K562 (cell line): Measurements from ENCODE around the gene HMGXB3. TPM values are rescaled to one million over a fixed set of nuclear protein-coding genes. Genes with fewer than 3 reads are reported as not detected.

Experiments
- ATAC-seq: fragments of 200-7000 bp; cut with Tn5 transposase; 3 replicates; pipeline ENCODE4 v1.9.1; 2020; ENCODE audit warnings: moderate library complexity
- BruUV-seq: library from RNA; stranded (reverse); fragments of 400-500 nt; replicated peaks from 2 replicates; lab custom pipeline; 2021; lab: Mats Ljungman, UMichigan
- CTCF ChIA-PET: fragments of 300-600 bp; formaldehyde crosslinking; extraction: SDS; loops from one replicate; lab custom pipeline; 2021; ENCODE audit warnings: low intra/inter-chr PET ratio; lab: Yijun Ruan, JAX
- POLR2A ChIA-PET: fragments of 300-600, 350-650 bp; sonication (Branson Sonifier 250); formaldehyde crosslinking; extraction: SDS; loops from one replicate; lab custom pipeline; 2021; ENCODE audit warnings: antibody characterized with exemption, inconsistent platforms; lab: Yijun Ruan, JAX
- DNase-seq, 4 experiments: peaks; one replicate each; pipeline versions ENCODE4 v3.0.0 to v3.0.0-alpha.2; 2011 to 2018; ENCODE audit warnings: low spot score in 3 of 4, mixed read lengths in 3 of 4; ENCODE audit errors: extremely low read depth in 1 of 4
- FAIRE-seq: peaks from 2 replicates; lab custom pipeline; 2011; peaks lifted over from hg19 to GRCh38; lab: Jason Lieb, UNC
- H2AFZ ChIP-seq: 2 replicates; pipeline ENCODE4 v1.6.0; 2011; ENCODE audit warnings: low read depth, low read length, control low read depth, inconsistent platforms
- H3K27ac ChIP-seq: fragments of 200-600 bp; 3 replicates; pipeline ENCODE4 v1.8.0; 2011; ENCODE audit warnings: low read depth, mild to moderate bottlenecking, control low read depth, inconsistent platforms, low read length, moderate library complexity, mixed read lengths; ENCODE audit errors: extremely low read depth
- H3K27me3 ChIP-seq, 2 experiments: fragments of 300-600 bp in 1 of 2; 2 replicates in 1 of 2; 3 replicates in 1 of 2; pipeline versions ENCODE4 v1.6.0 to v1.8.0; 2011; ENCODE audit warnings: inconsistent platforms in 2 of 2, low read length in 2 of 2, mild to moderate bottlenecking in 1 of 2, mixed read lengths in 1 of 2, moderate library complexity in 1 of 2; ENCODE audit not compliant: control insufficient read depth in 2 of 2, insufficient read depth in 2 of 2
- H3K36me3 ChIP-seq: fragments of 300-600 bp; 3 replicates; pipeline ENCODE4 v1.8.0; 2011; ENCODE audit warnings: mild to moderate bottlenecking, low read length, inconsistent platforms; ENCODE audit not compliant: control insufficient read depth, insufficient read depth
- H3K4me1 ChIP-seq, 2 experiments: fragments of 200-600 bp in 1 of 2; replicated peaks in 1 of 2; 2 replicates in 1 of 2; 3 replicates in 1 of 2; pipeline versions ENCODE4 v1.5.1 to v1.8.0; 2011; ENCODE audit warnings: inconsistent platforms in 2 of 2, low read length in 2 of 2, mild to moderate bottlenecking in 1 of 2, mixed read lengths in 1 of 2, moderate library complexity in 1 of 2; ENCODE audit not compliant: control insufficient read depth in 2 of 2, insufficient read depth in 2 of 2
- H3K4me2 ChIP-seq: 2 replicates; pipeline ENCODE4 v1.6.1; 2011; ENCODE audit warnings: low read length, control low read depth, inconsistent platforms, mixed read lengths; ENCODE audit not compliant: insufficient read depth
- H3K4me3 ChIP-seq: fragments of 200-600 bp; sonication (generic), shearing (Covaris generic); 2 replicates; pipeline ENCODE4 v1.5.1; 2016; ENCODE audit warnings: control low read depth, inconsistent platforms
- H3K79me2 ChIP-seq: fragments of 200-600 bp; 3 replicates; pipeline ENCODE4 v1.8.0; 2011; ENCODE audit warnings: low read length, inconsistent platforms; ENCODE audit not compliant: control insufficient read depth, insufficient read depth
- H3K9ac ChIP-seq, 2 experiments: 2 replicates each; pipeline versions ENCODE4 v1.6.0 to v1.6.1; 2011; ENCODE audit warnings: low read depth in 2 of 2, low read length in 2 of 2, control low read depth in 1 of 2, inconsistent platforms in 1 of 2, mild to moderate bottlenecking in 1 of 2, mixed read lengths in 1 of 2; ENCODE audit not compliant: insufficient read depth in 1 of 2
- H3K9me1 ChIP-seq: one replicate; pipeline ENCODE4 v1.6.0; 2011; ENCODE audit warnings: inconsistent platforms, mild to moderate bottlenecking, low read length, moderate library complexity; ENCODE audit not compliant: control insufficient read depth, insufficient read depth
- H3K9me3 ChIP-seq: replicated peaks from 2 replicates; pipeline ENCODE4 v1.5.1; 2011; ENCODE audit warnings: low read depth, low read length, inconsistent platforms; ENCODE audit not compliant: control insufficient read depth, insufficient read depth
- H4K20me1 ChIP-seq: replicated peaks from 2 replicates; pipeline ENCODE4 v1.6.1; 2011; ENCODE audit warnings: low read length, inconsistent platforms, mixed read lengths; ENCODE audit not compliant: control insufficient read depth, insufficient read depth
- BMI1 ChIP-seq: fragments of 150-350 bp; IDR thresholded peaks from 2 replicates; pipeline ENCODE4 v1.6.1; 2014; ENCODE audit warnings: low read length
- CEBPG ChIP-seq, 3 experiments: fragments of 200-800 bp in 1 of 3; sonication (Bioruptor generic) in 1 of 3; sonication (generic) in 1 of 3; formaldehyde crosslinking in 1 of 3; IDR thresholded peaks in 2 of 3; conservative IDR thresholded peaks in 1 of 3; 2 replicates each; pipeline versions ENCODE4 v1.6.1 to v1.8.0; 2016 to 2022; ENCODE audit warnings: missing compliant biosample characterization in 2 of 3, missing genetic modification characterization in 2 of 3, mild to moderate bottlenecking in 1 of 3, missing genetic modification reagents in 1 of 3
- ETS1 ChIP-seq: conservative IDR thresholded peaks from 2 replicates; pipeline ENCODE4 v1.6.1; 2011; ENCODE audit warnings: low read depth, mild to moderate bottlenecking, low read length; ENCODE audit not compliant: control insufficient read depth
- HNRNPL ChIP-seq: fragments of 200-400 bp; formaldehyde crosslinking; IDR thresholded peaks from 2 replicates; pipeline ENCODE4 v1.6.1; 2017; ENCODE audit warnings: low read depth, mild to moderate bottlenecking, low read length
- MCM3 ChIP-seq: fragments of 450-650 bp; IDR thresholded peaks from 2 replicates; pipeline ENCODE4 v1.6.1; 2016
- MCM7 ChIP-seq, 2 experiments: fragments of 450-650 bp; IDR thresholded peaks; 2 replicates each; pipeline ENCODE4 v1.6.1; 2016 to 2018
- NFATC3 ChIP-seq: fragments of 450-650 bp; IDR thresholded peaks from 2 replicates; pipeline ENCODE4 v1.6.1; 2017; ENCODE audit warnings: mild to moderate bottlenecking
- NFIX ChIP-seq: fragments of 250-450 bp; sonication (Bioruptor Pico); IDR thresholded peaks from 2 replicates; pipeline ENCODE4 v1.4.0; 2020; ENCODE audit warnings: low read depth, mild to moderate bottlenecking, moderate library complexity
- PYGO2 ChIP-seq: fragments of 450-650 bp; IDR thresholded peaks from 2 replicates; pipeline ENCODE4 v1.6.1; 2016; ENCODE audit warnings: mild to moderate bottlenecking, missing genetic modification characterization, moderate library complexity, missing compliant biosample characterization
- STAT5A ChIP-seq: IDR thresholded peaks from 2 replicates; pipeline ENCODE4 v1.6.1; 2012; ENCODE audit warnings: low read length, inconsistent platforms, borderline replicate concordance
- ZBTB8A ChIP-seq: fragments of 450-650 bp; IDR thresholded peaks from 2 replicates; pipeline ENCODE4 v1.6.1; 2018; ENCODE audit warnings: mild to moderate bottlenecking, moderate library complexity; ENCODE audit not compliant: partially characterized antibody
- ZKSCAN1 ChIP-seq: fragments of 150-350 bp; IDR thresholded peaks from 2 replicates; pipeline ENCODE4 v1.6.1; 2016; ENCODE audit warnings: low read depth, low read length
- WGBS: fragments of 100-300 bp; shearing (Covaris generic); methylation state at CpG from one replicate; pipeline ENCODE4 v1.1.6; 2016; ENCODE audit warnings: low coverage, mixed read lengths; ENCODE audit not compliant: insufficient coverage; ENCODE audit errors: missing lambda C conversion rate; 5-methylcytosine and 5-hydroxymethylcytosine counted together
- in situ Hi-C: fragments of 300-500 bp; cut with MboI; formaldehyde crosslinking; loops from 4 replicates; pipeline ENCODE4 v1.15.0; 2018; ENCODE audit warnings: inconsistent platforms, mixed read lengths
- intact Hi-C: fragments of 100-400 bp; cut with micrococcal nuclease; formaldehyde crosslinking; loops from 2 replicates; pipeline ENCODE4 v1.14.2; 2022
- polyA plus RNA-seq, 8 experiments: library from polyadenylated mRNA; depleted of rRNA in 4 of 8; stranded (reverse) in 5 of 8; unstranded in 3 of 8; fragments of >200 nt; fragmentation: Nextera tagmentation in 2 of 8; fragmentation: Illumina TruSeq in 1 of 8; extraction: Ambion mirVana in 2 of 8; extraction: Trizol in 1 of 8; gene quantifications; 2 replicates each; pipeline versions ENCODE4 v1.2.1 to v1.2.3, GENCODE V29; 2011 to 2014; ENCODE audit warnings: inconsistent platforms in 1 of 8, missing spikeins in 1 of 8
- total RNA-seq, 7 experiments: library from RNA; depleted of rRNA in 6 of 7; stranded (reverse); fragments of >200 nt in 6 of 7; fragmentation: Illumina TruSeq in 2 of 7; extraction: Trizol in 2 of 7; gene quantifications; 2 replicates each; pipeline versions ENCODE4 v1.2.1 to v1.2.3, GENCODE V29; 2011 to 2021; ENCODE audit warnings: low replicate concordance in 1 of 7
- TF ChIP-seq, protein P1 (sequence below): sonication (generic); formaldehyde crosslinking; IDR thresholded peaks from 2 replicates; pipeline ENCODE4 v1.5.0; 2020; ENCODE audit warnings: missing genetic modification reagents

Gene HMGXB3
- total and polyA plus RNA-seq, 9 of the 15 experiments (the other 6 are each of a cell fraction or from before 2014, with no cell fraction given), result 1.8 to 44.1 (median 32.2) TPM

- ATAC-seq (no peak), FAIRE-seq (no peak), DNase-seq (no peak)
- 22% methylated on average over 12 of the region's 12 CpGs for WGBS
- BruUV-seq, result no TSS peak
- H2AFZ ChIP-seq, result no peak overlapping the region
- no peak overlapping the region for H3K4me2 ChIP-seq
- peaks cover 10 to 44% of the 10 kb centered on the region in 2 experiments for H3K27me3 ChIP-seq
- H3K79me2 ChIP-seq, result no peaks in the 10 kb centered on the region
- H3K9ac ChIP-seq, result 0 out of 4 replicates have a peak overlapping the region, but pooled peaks of 1 of the 2 experiments have one; percentile 45
- H3K4me3 ChIP-seq, result no peak overlapping the region
- H3K27ac ChIP-seq, result no peak overlapping the region
- CTCF ChIA-PET, result no interaction called here
- intact Hi-C loops (no loop called here), in situ Hi-C loops (no loop called here)
- no peaks in the 10 kb centered on the region for H3K9me3 ChIP-seq
- H3K36me3 ChIP-seq, result no peaks in the 10 kb centered on the region
- peaks cover 9 to 12% of the 10 kb centered on the region in 2 experiments; a peak in 4 of 5 replicates for H3K4me1 ChIP-seq
- H4K20me1 ChIP-seq, result no peaks in the 10 kb centered on the region; the same call in 1 of the 2 replicates
- POLR2A ChIA-PET, result interaction anchor here (0.7 to 2.2 kb wide), 3 partner anchors 8 to 130 kb away, joined by 3 to 7 read pairs (median 4); no protein-coding TSS in a partner anchor
- TF ChIP-seq MCM7 (IDR thresholded peaks at IDR 0.05), result no peak
- TF ChIP-seq, protein P1, sequence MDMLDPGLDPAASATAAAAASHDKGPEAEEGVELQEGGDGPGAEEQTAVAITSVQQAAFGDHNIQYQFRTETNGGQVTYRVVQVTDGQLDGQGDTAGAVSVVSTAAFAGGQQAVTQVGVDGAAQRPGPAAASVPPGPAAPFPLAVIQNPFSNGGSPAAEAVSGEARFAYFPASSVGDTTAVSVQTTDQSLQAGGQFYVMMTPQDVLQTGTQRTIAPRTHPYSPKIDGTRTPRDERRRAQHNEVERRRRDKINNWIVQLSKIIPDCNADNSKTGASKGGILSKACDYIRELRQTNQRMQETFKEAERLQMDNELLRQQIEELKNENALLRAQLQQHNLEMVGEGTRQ (CRISPR knock-in tag), result no peak
- peaks cover 4% of the 10 kb centered on the region for H3K9me1 ChIP-seq
Measured at GRCh38 chr5:150061538-150061995, 61.0 kb downstream of the HMGXB3 start.

GRCh38 chr5:150062216-150062922, 61.8 kb downstream of the HMGXB3 start:
- Histone ChIP-seq H2AFZ (no peak overlapping the region), H3K4me2 (no peak overlapping the region), H3K4me1 (peaks cover 5 to 9% of the 10 kb centered on the region in 2 experiments; a peak in 3 of 5 replicates), H3K9me3 (no peaks in the 10 kb centered on the region), H3K36me3 (no peaks in the 10 kb centered on the region), H3K27ac (no peak overlapping the region), H4K20me1 (no peaks in the 10 kb centered on the region; the same call in 1 of the 2 replicates), H3K27me3 (peaks cover 10 to 49% of the 10 kb centered on the region in 2 experiments), H3K9ac (no peak overlapping the region), H3K4me3 (no peak overlapping the region), H3K9me1 (peaks cover 4% of the 10 kb centered on the region), H3K79me2 (no peaks in the 10 kb centered on the region)
- WGBS, result 23% methylated on average over 2 of the region's 2 CpGs
- BruUV-seq, result no TSS peak
- DNase-seq, result no peak
- ChIA-PET POLR2A (interaction anchor here (0.5 to 2.2 kb wide), 3 partner anchors 9 to 22 kb away, joined by 3 to 7 read pairs (median 3); no protein-coding TSS in a partner anchor), CTCF (no interaction called here)
- in situ Hi-C loops (no loop called here), intact Hi-C loops (no loop called here)
- ATAC-seq, result no peak
- no peak for FAIRE-seq
- no peak for TF ChIP-seq NFIX (CRISPR knock-in tag)
- TF ChIP-seq ETS1, result no peak
- TF ChIP-seq ZBTB8A, result no peak
- TF ChIP-seq HNRNPL, result no peak
- no peak for TF ChIP-seq ZKSCAN1
- TF ChIP-seq BMI1, result no peak
- TF ChIP-seq MCM3, result no peak
- TF ChIP-seq NFATC3, result no peak
- no peak for TF ChIP-seq PYGO2
- TF ChIP-seq CEBPG (CRISPR knock-in tag; IDR thresholded peaks at IDR 0.05), result no peak
- no peak for TF ChIP-seq CEBPG (tag; conservative IDR thresholded peaks at IDR 0.05 in 1 of 2, IDR thresholded peaks at IDR 0.05 in 1 of 2)
- no peak for TF ChIP-seq STAT5A
